ENCODE data around the gene FAM13C.
"Not testable (repeated sequence)": the region's sequence is repeated elsewhere in the genome, so short reads cannot be mapped to it uniquely, and the experiment has no call there.

The FAM13C gene

GRCh38 chr10:59234194-59234593, 128.2 kb downstream of the FAM13C start:
- no peak for DNase-seq (ENCODE audit: low read depth)

- DNase-seq (ENCODE audit: low read depth), result no peak
These were observed 132.9 kb downstream of the FAM13C start for GRCh38 chr10:59229441-59229840.

- DNase-seq (ENCODE audit: low read depth), result no peak
These were observed 135.1 kb downstream of the FAM13C start for GRCh38 chr10:59227136-59227673.

GRCh38 chr10:59225211-59225610, 137.1 kb downstream of the FAM13C start:
- no peak for DNase-seq (ENCODE audit: low read depth)

GRCh38 chr10:59223597-59223996, 138.8 kb downstream of the FAM13C start:
- DNase-seq (ENCODE audit: low read depth), result not testable (repeated sequence)

GRCh38 chr10:59222788-59223187, 139.6 kb downstream of the FAM13C start:
- no peak for DNase-seq (ENCODE audit: low read depth)

- DNase-seq (ENCODE audit: low read depth), result no peak
These were observed 146.0 kb downstream of the FAM13C start for GRCh38 chr10:59216178-59216869.

- no peak for DNase-seq (ENCODE audit: low read depth)
These were observed 148.2 kb downstream of the FAM13C start for GRCh38 chr10:59214160-59214559.

GRCh38 chr10:59212301-59212798, 150.0 kb downstream of the FAM13C start:
- no peak for DNase-seq (ENCODE audit: low read depth)

- no peak for DNase-seq (ENCODE audit: low read depth)
These were observed 156.1 kb downstream of the FAM13C start for GRCh38 chr10:59206204-59206720.

All from CMK (cell line).